Endothelial cell of umbilical vein (primary cell): ENCODE data around the gene PARP16.

Source experiments
- POLR2AphosphoS5 ChIP-seq: IDR thresholded peaks from 2 replicates; pipeline ENCODE4 v1.6.1; 2012; ENCODE audit warnings: low read depth, mild to moderate bottlenecking, control low read depth, low read length, moderate library complexity; ENCODE audit not compliant: insufficient read depth
- TF ChIP-seq, protein P1 (sequence below), 2 donors: IDR thresholded peaks; 1 replicate in 1 of 2; 2 replicates in 1 of 2; pipeline ENCODE4 v1.5.1; 2011; ENCODE audit warnings: low read length in 2 of 2, mild to moderate bottlenecking in 2 of 2, moderate library complexity in 2 of 2, control low read depth in 1 of 2, inconsistent platforms in 1 of 2, low read depth in 1 of 2; ENCODE audit not compliant: insufficient read depth in 1 of 2; ENCODE audit errors: extremely low read depth in 1 of 2

DNA sequence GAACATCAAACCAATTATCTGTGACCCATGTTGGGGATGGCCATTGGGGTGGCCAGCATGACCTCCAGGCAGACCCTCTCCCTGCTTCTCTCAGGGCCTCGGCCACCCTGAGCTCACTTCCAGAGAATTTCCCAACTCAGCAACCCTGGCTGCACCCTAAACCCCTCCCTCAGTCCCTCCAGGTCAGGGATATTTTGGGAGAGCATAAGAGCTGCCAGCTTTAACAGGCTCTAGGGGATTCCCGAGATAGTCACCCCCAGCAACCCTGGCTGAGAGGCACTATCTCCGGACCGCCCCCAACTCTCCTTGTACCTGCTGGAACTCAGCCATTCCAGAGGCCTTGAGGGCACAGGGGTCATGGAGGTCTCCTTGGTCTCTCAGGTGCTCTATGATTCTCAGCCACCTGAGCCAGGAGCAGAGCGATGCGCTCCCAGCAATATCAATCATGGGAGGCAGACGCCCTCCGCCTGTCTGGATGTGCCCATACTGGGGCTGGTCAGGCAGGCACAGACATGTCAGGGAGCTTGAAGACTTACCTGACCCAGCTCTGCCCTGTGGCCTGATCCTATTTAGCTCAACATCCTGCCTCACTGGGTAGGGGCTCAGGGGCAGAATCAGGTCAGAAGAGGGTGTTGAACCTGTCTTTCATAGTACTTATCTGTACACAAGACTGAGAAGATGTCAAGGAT, 40.5 kb downstream of the PARP16 start:
- TF ChIP-seq, protein P1, sequence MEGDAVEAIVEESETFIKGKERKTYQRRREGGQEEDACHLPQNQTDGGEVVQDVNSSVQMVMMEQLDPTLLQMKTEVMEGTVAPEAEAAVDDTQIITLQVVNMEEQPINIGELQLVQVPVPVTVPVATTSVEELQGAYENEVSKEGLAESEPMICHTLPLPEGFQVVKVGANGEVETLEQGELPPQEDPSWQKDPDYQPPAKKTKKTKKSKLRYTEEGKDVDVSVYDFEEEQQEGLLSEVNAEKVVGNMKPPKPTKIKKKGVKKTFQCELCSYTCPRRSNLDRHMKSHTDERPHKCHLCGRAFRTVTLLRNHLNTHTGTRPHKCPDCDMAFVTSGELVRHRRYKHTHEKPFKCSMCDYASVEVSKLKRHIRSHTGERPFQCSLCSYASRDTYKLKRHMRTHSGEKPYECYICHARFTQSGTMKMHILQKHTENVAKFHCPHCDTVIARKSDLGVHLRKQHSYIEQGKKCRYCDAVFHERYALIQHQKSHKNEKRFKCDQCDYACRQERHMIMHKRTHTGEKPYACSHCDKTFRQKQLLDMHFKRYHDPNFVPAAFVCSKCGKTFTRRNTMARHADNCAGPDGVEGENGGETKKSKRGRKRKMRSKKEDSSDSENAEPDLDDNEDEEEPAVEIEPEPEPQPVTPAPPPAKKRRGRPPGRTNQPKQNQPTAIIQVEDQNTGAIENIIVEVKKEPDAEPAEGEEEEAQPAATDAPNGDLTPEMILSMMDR (IDR thresholded peaks at IDR 0.05; ENCODE audit: extremely low read depth in 1 of 2, insufficient read depth in 1 of 2, low read depth in 1 of 2, low read length in 2 of 2) = no peak
- no peak for TF ChIP-seq POLR2AphosphoS5
